Kasumi-1 (cell line): Measurements from ENCODE around the gene DMXL1.
"Not testable (repeated sequence)": the region's sequence is repeated elsewhere in the genome, so short reads cannot be mapped to it uniquely, and the experiment has no call there.

Experiments
- DNase-seq, 2 experiments: peaks; one replicate each; lab custom pipeline; 2025; lab: John Stamatoyannopoulos, UW

Gene DMXL1

GRCh38 chr5:119122474-119122873, 51.6 kb downstream of the DMXL1 start:
- DNase-seq: not testable (repeated sequence)

- no peak for DNase-seq
Observed at GRCh38 chr5:119123280-119123679, 52.4 kb downstream of the DMXL1 start.

GRCh38 chr5:119129770-119130169, 58.9 kb downstream of the DMXL1 start:
- no peak for DNase-seq

- no peak for DNase-seq
Observed at GRCh38 chr5:119131530-119132304, 60.8 kb downstream of the DMXL1 start.

GRCh38 chr5:119135743-119136142, 64.9 kb downstream of the DMXL1 start:
- not testable (repeated sequence) for DNase-seq

GRCh38 chr5:119136666-119137318, 65.9 kb downstream of the DMXL1 start:
- no peak for DNase-seq

GRCh38 chr5:119153629-119154028, 82.7 kb downstream of the DMXL1 start:
- DNase-seq: no peak

GRCh38 chr5:119158144-119158543, 87.3 kb downstream of the DMXL1 start:
- no peak for DNase-seq

GRCh38 chr5:119161430-119161829, 90.5 kb downstream of the DMXL1 start:
- no peak for DNase-seq

GRCh38 chr5:119166026-119166425, 95.1 kb downstream of the DMXL1 start:
- DNase-seq: no peak

- peak; percentile 13 to 28 for DNase-seq
Observed at GRCh38 chr5:119168401-119168800, 97.5 kb downstream of the DMXL1 start.

- no peak for DNase-seq
Observed at GRCh38 chr5:119171686-119172085, 100.8 kb downstream of the DMXL1 start.

- no peak for DNase-seq
Observed at GRCh38 chr5:119174578-119175163, 103.8 kb downstream of the DMXL1 start.

GRCh38 chr5:119176785-119177184, 105.9 kb downstream of the DMXL1 start:
- no peak for DNase-seq

- no peak for DNase-seq
Observed at GRCh38 chr5:119177226-119177625, 106.3 kb downstream of the DMXL1 start.

- DNase-seq: no peak
Observed at GRCh38 chr5:119178435-119178834, 107.5 kb downstream of the DMXL1 start.

- DNase-seq: peak; percentile 14 to 39
Observed at GRCh38 chr5:119179857-119180641, 109.2 kb downstream of the DMXL1 start.

- DNase-seq: not testable (repeated sequence)
Observed at GRCh38 chr5:119185512-119185911, 114.6 kb downstream of the DMXL1 start.

- DNase-seq: no peak
Observed at GRCh38 chr5:119187776-119188529, 117.1 kb downstream of the DMXL1 start.

- DNase-seq: no peak
Observed at GRCh38 chr5:119190470-119191095, 119.7 kb downstream of the DMXL1 start.

GRCh38 chr5:119191944-119192343, 121.1 kb downstream of the DMXL1 start:
- DNase-seq: no peak
